ENCODE data around the gene PHKG2. TPM values are rescaled to one million over a fixed set of nuclear protein-coding genes. Genes with fewer than 3 reads are reported as not detected.

Gene PHKG2
- total and polyA plus RNA-seq, 8 donors, result 18.2 to 104 (median 32.4) TPM

DNA sequence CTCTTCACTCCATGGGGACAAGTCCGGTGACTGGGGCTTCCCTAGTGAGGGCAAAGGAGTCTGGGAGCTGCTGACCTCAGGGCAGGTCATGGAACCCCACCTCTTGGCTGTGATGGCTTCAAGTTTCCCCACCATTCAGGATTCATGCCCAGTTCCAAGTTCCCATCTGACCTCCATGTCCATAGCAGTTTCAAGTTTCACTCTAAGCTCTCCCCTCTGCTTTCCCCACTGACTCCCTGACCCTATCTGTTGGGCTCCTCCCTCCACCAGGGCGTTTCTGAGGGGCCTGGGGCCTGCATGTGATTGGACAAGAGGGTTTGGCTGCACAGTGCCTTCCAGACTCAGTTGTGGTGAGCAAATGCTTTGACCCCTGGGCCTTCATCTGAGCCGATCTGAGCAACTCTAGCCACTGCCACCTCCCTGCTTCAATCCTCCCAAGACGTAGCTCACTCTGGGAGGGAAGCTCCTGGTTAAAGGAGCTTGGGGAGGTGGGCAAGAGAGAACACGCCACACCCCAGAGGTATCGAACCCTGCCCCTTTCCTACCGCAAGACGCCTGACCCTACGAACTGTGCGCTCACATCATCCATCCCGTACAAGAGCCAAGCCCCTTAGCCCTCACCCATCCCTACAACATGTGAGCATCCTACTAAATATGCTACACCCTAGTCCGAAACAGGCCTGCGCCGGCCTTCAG, 30.5 kb downstream of the PHKG2 start:
- H3K27me3 ChIP-seq, result no peaks in the 10 kb centered on the region
- no peaks in the 10 kb centered on the region for H3K9me3 ChIP-seq
- no peak overlapping the region for H3K4me3 ChIP-seq
- 78 to 84% (median 82%) methylated on average over 11 to 14 of the region's 14 CpGs for WGBS, 5 donors
- TF ChIP-seq, protein P1, sequence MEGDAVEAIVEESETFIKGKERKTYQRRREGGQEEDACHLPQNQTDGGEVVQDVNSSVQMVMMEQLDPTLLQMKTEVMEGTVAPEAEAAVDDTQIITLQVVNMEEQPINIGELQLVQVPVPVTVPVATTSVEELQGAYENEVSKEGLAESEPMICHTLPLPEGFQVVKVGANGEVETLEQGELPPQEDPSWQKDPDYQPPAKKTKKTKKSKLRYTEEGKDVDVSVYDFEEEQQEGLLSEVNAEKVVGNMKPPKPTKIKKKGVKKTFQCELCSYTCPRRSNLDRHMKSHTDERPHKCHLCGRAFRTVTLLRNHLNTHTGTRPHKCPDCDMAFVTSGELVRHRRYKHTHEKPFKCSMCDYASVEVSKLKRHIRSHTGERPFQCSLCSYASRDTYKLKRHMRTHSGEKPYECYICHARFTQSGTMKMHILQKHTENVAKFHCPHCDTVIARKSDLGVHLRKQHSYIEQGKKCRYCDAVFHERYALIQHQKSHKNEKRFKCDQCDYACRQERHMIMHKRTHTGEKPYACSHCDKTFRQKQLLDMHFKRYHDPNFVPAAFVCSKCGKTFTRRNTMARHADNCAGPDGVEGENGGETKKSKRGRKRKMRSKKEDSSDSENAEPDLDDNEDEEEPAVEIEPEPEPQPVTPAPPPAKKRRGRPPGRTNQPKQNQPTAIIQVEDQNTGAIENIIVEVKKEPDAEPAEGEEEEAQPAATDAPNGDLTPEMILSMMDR (IDR thresholded peaks at IDR 0.05), result no peak
- TF ChIP-seq EP300 (IDR thresholded peaks at IDR 0.05) (no peak), POLR2A (IDR thresholded peaks at IDR 0.05) (no peak), POLR2AphosphoS5 (IDR thresholded peaks at IDR 0.05) (no peak)
- H3K36me3 ChIP-seq, result peaks cover 26 to 48% (median 39%) of the 10 kb centered on the region in 4 donors
- H3K4me1 ChIP-seq, result peaks cover 21 to 40% (median 31%) of the 10 kb centered on the region in 4 donors
- DNase-seq, result peak in 1 of 2 donors; percentile 37
- intact Hi-C loops (cut with DNase I; ENCODE audit: low total_unique reads), result no loop called here
- H3K27ac ChIP-seq, result peak overlapping the region in 1 of 5 donors; percentile 6

DNA sequence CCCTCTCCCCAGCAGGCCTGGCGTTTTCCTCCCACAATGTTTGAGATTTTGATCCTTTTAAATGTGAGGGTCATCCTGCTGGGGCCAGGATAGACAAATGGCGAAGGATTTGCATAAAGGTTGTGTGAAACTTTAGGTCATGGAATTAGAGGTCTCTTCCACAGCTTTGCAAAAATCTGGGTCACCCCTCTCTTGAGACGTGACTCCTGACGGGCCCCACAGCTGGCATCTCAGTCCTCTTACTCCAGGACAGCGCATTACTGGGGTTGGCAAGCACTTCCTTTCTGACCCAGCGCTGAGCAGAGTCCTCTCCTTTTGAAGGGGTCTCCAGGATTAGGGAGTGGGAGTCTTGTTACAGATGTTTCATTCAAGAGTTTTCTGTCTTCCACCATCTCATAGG, 31.4 kb downstream of the PHKG2 start:
- Histone ChIP-seq H3K4me3 (no peak overlapping the region), H3K27me3 (no peaks in the 10 kb centered on the region), H3K36me3 (peaks cover 22 to 48% (median 38%) of the 10 kb centered on the region in 4 donors), H3K9me3 (no peaks in the 10 kb centered on the region), H3K27ac (no peak overlapping the region), H3K4me1 (peaks cover 21 to 38% (median 30%) of the 10 kb centered on the region in 4 donors)
- WGBS, 5 donors, result 81 to 91% (median 88%) methylated on average over 6 of the region's 6 CpGs
- TF ChIP-seq POLR2A (IDR thresholded peaks at IDR 0.05) (no peak), EP300 (IDR thresholded peaks at IDR 0.05) (no peak)
- TF ChIP-seq, protein P1 (IDR thresholded peaks at IDR 0.05), result no peak
- intact Hi-C loops (cut with DNase I; ENCODE audit: low total_unique reads), result no loop called here
- DNase-seq, result peak in 1 of 2 donors; percentile 5

DNA sequence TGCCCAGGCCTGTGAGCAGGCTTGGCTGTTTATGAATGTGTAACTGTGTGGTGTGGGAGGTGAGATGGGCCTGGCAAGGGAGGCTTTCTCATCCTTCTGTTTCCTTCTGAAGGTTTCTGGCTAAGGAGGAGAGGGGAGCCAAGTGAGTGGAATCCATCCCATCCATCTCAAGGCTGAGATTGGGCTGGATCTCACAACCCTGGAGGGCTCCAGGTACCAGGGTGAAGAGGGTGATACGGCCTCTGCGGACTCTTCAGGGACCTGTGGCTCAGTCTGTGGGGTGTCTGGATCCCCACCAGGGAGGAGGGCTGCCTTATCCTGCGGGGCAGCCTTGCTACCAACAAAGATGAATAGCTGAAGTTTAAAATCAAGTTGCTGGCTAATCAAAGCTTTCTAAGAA, 31.8 kb downstream of the PHKG2 start:
- Histone ChIP-seq H3K4me3 (no peak overlapping the region), H3K4me1 (peaks cover 17 to 38% (median 27%) of the 10 kb centered on the region in 4 donors), H3K27me3 (no peaks in the 10 kb centered on the region), H3K36me3 (peaks cover 22 to 48% (median 37%) of the 10 kb centered on the region in 4 donors), H3K9me3 (no peaks in the 10 kb centered on the region), H3K27ac (no peak overlapping the region)
- DNase-seq, result peak in 1 of 2 donors; percentile 5
- TF ChIP-seq, protein P1 (IDR thresholded peaks at IDR 0.05), result no peak
- TF ChIP-seq POLR2AphosphoS5 (IDR thresholded peaks at IDR 0.05) (no peak), EP300 (IDR thresholded peaks at IDR 0.05) (no peak), POLR2A (IDR thresholded peaks at IDR 0.05) (no peak)
- 75 to 96% (median 88%) methylated on average over 3 of the region's 3 CpGs for WGBS, 5 donors
- intact Hi-C loops (cut with DNase I; ENCODE audit: low total_unique reads), result loop anchor here (10.0 kb wide), 1 partner anchor 65 kb away; no protein-coding TSS in a partner anchor

DNA sequence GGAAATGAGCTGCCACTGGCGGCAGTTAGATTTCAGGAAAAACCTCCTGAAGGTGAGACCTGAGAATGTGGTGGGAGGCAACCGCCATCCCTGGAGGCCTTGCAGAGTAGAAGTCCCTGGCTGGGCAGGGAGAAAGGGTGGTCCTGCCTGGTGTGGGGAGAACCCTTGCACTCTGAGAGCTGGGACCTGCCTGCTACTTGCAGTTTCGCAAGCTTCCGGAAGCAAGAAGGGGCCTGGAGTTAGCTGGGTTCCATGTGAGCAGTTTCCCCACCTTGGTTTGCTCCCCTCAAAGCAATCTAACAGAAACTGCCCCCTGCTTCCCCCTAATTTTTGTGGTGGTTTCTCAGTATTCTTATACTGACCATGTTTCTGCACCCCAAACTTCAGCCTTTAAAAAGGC, 32.3 kb downstream of the PHKG2 start:
- 58 to 89% (median 84%) methylated on average over 4 of the region's 4 CpGs for WGBS, 5 donors
- H3K4me1 ChIP-seq, result peaks cover 16 to 38% (median 26%) of the 10 kb centered on the region in 4 donors

More for the DNA sequence above, 32.3 kb downstream of the PHKG2 start:
- Histone ChIP-seq H3K27me3 (no peaks in the 10 kb centered on the region), H3K27ac (no peak overlapping the region), H3K9me3 (no peaks in the 10 kb centered on the region), H3K36me3 (peaks cover 22 to 48% (median 37%) of the 10 kb centered on the region in 4 donors), H3K4me3 (no peak overlapping the region)
- TF ChIP-seq, protein P1 (IDR thresholded peaks at IDR 0.05), result no peak
- TF ChIP-seq POLR2A (IDR thresholded peaks at IDR 0.05), result no peak
- TF ChIP-seq EP300 (IDR thresholded peaks at IDR 0.05), result no peak
- no peak for TF ChIP-seq POLR2AphosphoS5 (IDR thresholded peaks at IDR 0.05)
- peak in 1 of 2 donors; percentile 2 for DNase-seq
- intact Hi-C loops (cut with DNase I; ENCODE audit: low total_unique reads), result loop anchor here (10.0 kb wide), 1 partner anchor 64 kb away; no protein-coding TSS in a partner anchor
